ENCODE data around the gene VWA1.
"Not testable (repeated sequence)": the region's sequence is repeated elsewhere in the genome, so short reads cannot be mapped to it uniquely, and the experiment has no call there.

The VWA1 gene

GRCh38 chr1:1438531-1439381 lies 3.3 kb downstream of the VWA1 start:
- DNase-seq = no peak

DNA sequence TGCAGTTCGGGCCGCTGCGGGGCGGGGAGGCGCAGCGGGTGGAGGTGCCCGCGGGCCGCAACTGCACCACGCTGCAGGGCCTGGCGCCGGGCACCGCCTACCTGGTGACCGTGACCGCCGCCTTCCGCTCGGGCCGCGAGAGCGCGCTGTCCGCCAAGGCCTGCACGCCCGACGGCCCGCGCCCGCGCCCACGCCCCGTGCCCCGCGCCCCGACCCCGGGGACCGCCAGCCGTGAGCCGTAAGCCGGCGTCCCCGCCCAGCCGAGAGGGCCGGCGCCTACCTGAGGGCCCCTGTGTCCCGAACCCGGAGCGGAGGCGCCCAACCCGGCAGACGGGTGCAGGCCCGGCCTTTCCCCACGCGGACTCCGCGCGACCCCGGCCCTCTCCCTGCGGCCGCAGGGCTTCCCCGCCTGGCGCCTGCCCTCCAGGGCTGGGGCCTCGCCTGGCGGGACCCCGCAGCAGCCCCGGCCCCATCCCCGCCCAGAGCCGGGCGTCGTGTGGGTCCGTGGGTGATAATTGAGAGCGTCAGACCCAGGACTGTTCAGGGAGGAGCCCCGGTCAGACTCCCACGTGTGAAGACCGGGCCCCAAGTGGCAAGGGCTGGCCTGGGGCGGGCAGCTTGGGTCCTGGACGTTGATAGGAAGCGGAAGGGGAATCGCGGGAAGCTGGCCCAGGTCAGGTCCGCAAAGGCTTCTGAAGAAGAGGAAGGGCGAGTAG lies 4.2 kb downstream of the VWA1 start:
- no peak for DNase-seq

DNA sequence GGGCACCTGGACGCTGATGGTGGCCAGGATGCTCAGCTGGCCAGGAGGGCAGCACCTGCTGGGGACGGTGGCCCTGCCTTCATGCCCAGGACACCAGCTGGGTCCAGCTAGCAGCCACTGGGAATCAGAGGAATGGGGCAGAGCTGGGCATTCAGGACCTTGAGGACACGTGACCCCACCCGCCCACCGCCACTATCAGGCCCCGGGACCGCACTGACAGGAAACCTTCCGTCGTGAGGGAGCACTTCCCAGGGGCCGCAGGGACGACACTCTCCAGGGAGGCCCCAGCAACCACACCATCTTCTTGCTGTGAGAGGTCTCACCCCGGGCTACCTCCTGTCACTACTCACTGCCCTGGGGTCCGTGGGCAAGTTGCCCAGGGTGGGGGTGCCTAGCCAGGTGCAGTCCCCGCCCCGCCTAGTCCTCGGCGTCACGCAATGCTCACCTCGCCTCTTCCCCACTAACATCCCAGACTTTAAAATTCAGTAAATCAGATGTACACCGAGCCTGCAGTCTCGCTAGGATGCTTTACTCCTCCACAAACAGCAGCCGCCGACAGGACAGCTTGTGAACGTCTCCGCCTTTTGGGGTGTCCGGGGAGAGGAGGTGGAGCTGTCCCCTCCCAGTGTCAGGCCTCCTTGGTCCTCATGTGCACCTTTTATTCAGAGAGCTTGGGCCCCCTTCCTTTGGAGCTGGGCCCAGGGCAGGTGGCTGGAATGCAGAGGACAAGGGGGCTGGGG lies 4.9 kb downstream of the VWA1 start:
- no peak for DNase-seq

DNA sequence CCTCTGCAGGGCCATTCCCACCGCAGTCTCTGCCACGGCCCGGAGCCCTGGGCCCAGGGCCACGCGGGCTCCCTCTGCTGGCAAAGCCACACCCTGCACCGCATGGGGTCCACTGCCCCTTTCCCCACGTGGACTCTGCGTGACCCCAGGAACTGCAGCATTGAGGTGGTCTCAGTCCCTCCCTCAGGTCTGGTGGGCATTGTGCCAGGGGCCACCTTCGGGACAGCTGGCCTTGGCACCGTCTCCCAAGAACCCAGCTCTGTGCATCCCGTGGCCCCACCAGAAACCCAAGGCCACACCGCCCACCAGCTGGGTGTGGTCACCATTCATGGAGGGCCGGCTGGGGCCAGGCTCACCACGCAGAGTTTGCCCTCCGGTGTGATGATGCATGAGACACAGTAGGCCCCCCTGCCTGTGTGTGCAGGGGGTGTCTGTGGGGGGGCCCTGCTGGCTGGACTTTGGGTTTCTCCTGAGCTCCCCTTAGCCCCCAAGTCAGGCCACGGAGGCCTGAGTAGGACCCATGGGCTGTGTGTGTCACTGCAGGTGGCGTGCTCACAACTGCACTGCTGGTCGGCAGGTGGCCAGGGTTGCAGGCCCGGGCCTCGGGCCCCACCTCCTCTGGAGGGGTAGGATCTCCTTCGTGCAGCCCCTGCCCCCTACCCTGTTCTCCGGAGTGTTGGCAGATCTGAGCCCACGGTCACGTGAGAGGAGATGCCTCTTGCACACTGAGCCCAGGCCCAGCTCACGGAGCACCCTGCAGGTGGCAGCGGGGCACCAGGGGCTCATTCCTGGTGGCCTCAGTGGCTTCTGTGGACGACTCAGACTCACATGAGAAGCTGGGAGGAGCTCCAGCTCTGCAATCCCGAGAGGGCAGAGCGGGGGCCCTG lies 5.8 kb downstream of the VWA1 start:
- peak; percentile 18 to 57 for DNase-seq

DNA sequence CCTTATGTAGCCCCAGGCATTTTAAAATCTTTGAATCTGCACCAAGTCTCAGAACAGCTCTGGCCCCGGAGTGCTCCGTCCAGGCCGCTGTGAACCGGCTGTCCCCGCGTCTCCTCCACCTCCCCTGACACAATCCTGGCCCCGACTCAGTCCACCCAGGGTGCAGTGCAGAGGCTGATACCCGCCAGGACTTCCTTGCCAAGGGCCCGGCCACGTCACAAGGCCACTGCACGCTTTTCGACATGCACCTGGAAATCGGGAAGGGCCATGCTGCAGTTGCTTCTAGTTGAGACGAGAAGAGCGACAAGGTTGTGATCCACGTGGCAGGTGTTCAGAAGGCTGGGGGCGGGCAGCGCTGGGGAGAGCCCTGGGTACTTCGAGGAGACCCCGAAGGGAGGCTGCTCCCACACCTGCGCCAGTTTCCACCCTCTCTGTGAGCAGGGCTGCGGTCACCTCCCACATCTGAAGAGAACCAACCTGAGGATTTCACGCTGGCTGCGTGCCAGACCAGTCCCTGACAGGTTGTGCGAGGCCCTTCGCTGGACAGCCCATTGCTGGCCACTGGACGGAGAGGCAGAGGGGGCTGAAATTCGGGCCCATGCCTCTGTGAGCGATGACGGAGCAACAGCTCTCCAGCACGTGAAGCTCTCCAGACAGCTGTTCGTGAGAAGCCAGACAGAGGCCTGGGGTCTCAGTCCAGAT lies 6.7 kb downstream of the VWA1 start:
- DNase-seq = no peak

- not testable (repeated sequence) for DNase-seq
Measured at GRCh38 chr1:1446631-1447030, 11.1 kb downstream of the VWA1 start.

GRCh38 chr1:1449099-1449739 lies 13.7 kb downstream of the VWA1 start, which contains the start of gene ATAD3C:
Gene ATAD3C, plus strand, starts transcription at chr1:1449689. Its CDS starts 995 bp downstream, at chr1:1450684.
- DNase-seq = no peak

DNA sequence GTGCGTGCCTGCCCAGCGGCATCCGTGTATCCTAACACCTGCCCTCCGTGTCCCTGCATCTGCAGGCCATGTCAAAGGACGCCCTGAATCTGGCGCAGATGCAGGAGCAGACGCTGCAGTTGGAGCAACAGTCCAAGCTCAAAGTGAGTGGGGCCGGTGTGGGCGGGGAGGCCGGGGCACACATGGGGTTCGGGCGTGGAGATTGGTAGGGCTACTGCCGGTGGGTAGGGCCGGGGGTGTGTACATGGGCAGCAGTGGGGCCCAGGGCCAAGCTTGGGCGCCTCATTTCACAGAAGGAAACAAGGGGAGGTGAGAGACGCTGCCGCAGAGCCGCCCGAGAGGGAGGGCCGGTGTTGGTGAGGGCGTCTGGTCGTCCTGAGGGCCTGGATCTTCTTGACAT lies 15.1 kb downstream of the VWA1 start:
- DNase-seq = not testable (repeated sequence)

DNA sequence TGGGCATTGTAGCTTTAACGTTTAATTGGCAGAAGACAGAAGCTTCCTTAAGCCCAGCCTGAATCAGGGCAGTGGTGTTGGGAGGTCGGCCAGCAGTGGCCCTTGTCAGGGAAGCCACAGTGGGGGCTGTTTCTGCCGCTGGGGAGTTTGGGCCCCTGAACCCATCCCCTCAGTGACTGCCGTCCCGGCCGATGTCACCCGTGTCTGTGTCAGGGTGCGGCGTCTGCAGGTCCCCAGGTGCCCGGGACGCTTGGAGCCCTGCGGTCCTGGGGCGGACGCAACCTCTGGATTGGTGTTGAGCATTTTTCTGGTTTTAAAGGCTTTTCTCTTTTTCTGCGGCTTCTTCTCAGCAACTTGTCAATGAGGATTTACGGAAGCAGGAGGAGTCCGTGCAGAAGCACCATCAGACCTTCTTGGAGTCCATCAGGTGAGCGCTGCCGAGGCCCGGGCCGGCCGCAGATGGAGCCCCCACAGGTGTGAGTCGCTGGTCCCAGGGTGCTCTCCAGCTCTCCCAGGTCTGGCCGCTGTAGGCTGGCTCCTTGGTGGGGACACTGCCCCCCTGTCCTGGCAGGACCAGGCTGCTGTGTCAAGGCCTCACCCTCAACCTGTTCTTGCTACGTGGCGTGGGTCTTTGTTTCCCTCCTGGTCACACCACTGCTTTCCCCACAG lies 16.3 kb downstream of the VWA1 start:
- no peak for DNase-seq

- not testable (repeated sequence) for DNase-seq
Measured at GRCh38 chr1:1452365-1452739, 16.9 kb downstream of the VWA1 start.

DNA sequence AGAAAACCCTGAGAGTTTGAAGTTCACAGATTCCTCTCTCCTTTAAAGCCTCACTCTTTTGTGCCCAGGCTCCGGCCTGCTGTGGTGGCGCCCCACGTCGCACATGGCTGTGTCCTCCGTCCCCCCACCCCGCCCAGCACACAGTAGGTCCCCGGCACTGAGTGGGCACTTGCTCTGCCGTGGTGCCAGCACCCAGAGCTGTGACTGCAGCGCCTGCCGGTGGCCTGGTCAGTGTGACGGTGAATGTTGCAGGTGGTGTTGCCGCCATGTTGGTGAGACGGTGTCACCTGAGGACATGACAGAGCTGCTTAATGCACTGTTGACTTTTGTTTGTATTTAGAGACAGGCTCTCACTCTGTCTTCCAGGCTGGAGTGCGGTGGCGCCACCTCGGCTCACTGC lies 17.4 kb downstream of the VWA1 start:
- no peak for DNase-seq

DNA sequence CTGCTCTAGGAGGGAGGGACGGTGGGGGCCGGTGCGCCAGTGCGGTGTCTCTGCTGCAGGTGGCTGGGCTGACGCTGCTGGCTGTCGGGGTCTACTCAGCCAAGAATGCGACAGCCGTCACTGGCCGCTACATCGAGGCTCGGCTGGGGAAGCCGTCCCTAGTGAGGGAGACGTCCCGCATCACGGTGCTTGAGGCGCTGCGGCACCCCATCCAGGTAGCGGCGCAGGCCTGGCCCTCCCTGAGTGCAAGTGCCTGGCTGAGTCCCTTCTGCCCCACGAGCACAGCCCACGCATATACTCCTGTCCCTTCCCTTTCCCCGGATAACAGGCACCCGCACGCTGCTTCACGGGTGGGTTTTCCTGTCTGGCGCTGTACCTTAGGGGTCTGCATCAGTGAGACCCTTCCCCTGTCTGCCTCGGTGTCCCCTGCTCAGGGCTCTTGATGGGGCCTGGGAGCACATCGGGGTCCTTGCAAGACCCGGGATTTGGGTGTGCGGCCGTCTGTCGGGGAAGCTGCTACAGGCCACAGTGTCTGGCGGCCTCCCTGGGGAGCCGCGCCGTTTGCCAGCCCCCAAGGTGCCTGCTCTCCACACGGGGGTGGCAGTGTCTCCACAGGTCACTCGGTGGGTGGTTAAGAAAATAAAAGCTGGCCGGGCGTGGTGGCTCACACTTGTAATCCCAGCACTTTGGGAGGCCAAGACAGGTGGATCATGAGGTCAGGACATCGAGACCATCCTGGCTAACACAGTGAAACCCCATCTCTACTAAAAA lies 19.0 kb downstream of the VWA1 start:
- DNase-seq = not testable (repeated sequence)

- DNase-seq = no peak
Measured at GRCh38 chr1:1455366-1455884, 19.9 kb downstream of the VWA1 start.

DNA sequence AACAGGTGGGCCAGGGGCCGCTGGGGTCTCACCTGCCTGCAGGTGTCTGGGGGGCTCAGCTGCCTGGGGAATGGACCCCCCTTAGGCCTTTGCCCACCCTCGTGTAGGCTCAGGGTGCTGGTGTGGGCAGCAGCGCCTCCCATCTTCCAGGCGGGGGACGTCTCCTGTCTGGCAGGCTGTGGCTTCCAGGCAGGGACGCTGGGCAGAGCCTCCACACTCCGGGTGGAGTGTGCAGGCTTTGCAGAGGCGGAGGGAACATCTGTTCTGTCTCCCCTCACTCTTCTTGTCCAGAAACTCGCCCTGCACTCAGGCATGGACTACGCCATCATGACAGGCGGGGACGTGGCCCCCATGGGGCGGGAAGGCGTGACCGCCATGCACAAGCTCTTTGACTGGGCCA lies 20.4 kb downstream of the VWA1 start:
- not testable (repeated sequence) for DNase-seq

DNA sequence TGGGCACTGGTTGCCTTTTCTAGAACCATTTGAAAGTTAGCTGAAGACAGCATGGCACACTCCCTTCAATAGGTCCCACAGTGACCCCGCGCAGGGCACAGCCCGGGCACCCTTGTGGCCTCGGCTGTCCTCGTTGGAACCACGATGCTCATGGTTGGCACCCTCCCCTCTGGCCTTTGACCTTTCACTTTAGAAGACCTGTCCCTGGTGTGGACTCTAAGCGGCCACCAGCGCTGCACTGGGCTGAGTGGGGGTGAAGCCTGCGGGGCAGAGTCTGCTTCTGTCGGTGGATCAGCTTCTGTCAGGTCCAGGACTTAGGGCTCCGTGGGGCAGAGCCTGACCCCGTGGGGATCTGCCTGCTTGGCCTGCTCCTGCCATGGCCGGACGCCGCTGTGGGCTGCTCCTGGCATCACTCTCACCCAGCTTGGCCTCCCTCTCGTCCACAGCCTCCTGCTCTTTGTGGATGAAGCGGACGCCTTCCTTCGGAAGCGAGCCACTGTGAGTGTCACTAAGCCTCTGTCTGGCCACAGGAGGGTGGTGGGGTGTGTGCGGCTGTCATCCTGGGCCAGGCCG lies 21.3 kb downstream of the VWA1 start:
- not testable (repeated sequence) for DNase-seq

GRCh38 chr1:1459156-1459555 lies 23.7 kb downstream of the VWA1 start:
- DNase-seq = not testable (repeated sequence)

- DNase-seq = not testable (repeated sequence)
Measured at GRCh38 chr1:1459711-1460110, 24.2 kb downstream of the VWA1 start.

DNA sequence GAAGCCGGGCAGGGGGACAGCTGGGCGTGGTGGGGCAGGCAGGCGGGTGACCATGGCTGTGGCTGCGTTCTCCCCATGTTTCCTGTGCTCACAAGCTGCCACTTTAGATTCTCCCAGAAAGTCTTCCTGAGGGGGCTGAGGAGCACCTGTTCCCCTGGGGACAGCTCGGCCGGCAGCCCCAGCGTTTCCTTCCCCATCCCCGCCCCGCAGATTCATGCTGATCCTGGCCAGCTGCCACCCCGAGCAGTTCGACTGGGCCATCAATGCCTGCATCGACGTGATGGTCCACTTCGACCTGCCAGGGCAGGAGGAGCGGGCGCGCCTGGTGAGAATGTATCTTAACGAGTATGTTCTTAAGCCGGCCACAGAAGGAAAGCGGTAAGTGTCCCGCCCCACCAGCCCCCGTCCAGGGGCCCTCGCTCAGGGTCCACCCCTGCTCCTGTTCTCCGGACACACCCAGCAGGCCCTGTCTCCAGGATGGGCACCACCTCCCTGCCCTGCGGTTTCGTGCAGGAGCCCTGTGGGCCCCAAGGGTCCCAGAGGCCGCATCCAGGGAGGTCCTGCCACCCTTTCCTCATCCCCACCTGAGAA lies 25.1 kb downstream of the VWA1 start:
- DNase-seq = no peak
